Measurements from ENCODE around the gene ZC3H15.

Gene ZC3H15

GRCh38 chr2:186542002-186542401 is 55.9 kb downstream of the ZC3H15 start:
- no peak for DNase-seq
- no peaks in the 10 kb centered on the region for H3K36me3 Mint-ChIP-seq
- no peak overlapping the region for H3K27ac Mint-ChIP-seq
- no peaks in the 10 kb centered on the region for H3K9me3 Mint-ChIP-seq
- H3K4me3 Mint-ChIP-seq, result no peak overlapping the region
- CTCF ChIA-PET, result no interaction called here
- no peaks in the 10 kb centered on the region for H3K4me1 Mint-ChIP-seq
- peaks cover 4% of the 10 kb centered on the region for H3K27me3 Mint-ChIP-seq

DNA sequence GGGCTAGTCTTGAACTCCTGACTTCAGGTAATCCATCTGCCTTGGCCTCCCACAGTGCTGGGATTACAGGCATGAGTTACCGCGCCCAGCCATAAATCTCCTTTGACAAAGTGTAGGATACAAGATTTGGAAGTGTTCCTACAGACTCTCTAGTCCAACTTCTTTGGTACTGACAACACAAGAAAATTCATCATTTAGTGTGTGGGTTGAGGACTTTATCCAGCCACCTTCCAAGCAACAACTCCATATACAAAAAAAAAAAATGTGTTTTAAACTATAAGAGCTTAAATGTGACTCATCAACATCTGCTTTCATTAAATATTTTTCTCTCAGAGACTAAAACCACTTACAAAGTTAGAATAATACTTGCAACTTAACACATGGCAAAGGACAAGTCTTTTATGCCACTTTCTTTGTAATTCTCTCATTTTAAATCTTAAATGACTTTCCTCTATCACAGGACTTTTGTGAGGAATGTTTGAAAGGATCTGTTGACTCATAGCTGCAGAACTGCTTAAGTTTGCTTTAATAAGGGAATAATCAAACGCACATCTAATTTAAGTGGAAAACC is 57.6 kb downstream of the ZC3H15 start:
- no peaks in the 10 kb centered on the region for H3K9me3 Mint-ChIP-seq
- H3K4me1 Mint-ChIP-seq, result no peaks in the 10 kb centered on the region
- DNase-seq, result no peak
- H3K27ac Mint-ChIP-seq, result no peak overlapping the region
- H3K27me3 Mint-ChIP-seq, result peaks cover 4% of the 10 kb centered on the region
- no peak overlapping the region for H3K4me3 Mint-ChIP-seq
- no peaks in the 10 kb centered on the region for H3K36me3 Mint-ChIP-seq
- CTCF ChIA-PET, result no interaction called here

DNA sequence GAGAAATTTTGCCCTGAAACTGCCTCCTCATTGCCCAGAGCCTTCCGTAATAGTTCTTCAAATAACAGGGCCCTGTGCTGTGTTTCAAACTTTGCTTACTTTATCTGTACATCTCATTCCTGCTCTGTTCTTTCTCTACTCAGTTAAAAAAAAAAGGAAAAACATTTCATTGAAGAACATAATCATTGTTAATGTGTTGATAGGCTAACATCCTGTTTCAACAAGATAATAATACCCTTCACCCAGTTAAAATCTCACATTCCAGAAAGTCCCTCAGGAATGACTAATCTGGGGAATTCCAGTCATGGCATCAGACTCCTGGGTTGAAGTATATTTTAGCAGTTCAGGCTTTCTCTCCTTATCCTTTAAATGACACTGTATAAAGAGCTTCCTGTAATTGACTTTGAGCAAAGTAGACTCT is 58.2 kb downstream of the ZC3H15 start:
- no peaks in the 10 kb centered on the region for H3K36me3 Mint-ChIP-seq
- H3K4me3 Mint-ChIP-seq, result no peak overlapping the region
- H3K4me1 Mint-ChIP-seq, result no peaks in the 10 kb centered on the region
- no peak for DNase-seq
- H3K9me3 Mint-ChIP-seq, result no peaks in the 10 kb centered on the region
- peaks cover 4% of the 10 kb centered on the region for H3K27me3 Mint-ChIP-seq
- no peak overlapping the region for H3K27ac Mint-ChIP-seq
- CTCF ChIA-PET, result no interaction called here

GRCh38 chr2:186546846-186547245 is 60.8 kb downstream of the ZC3H15 start:
- CTCF ChIA-PET, result no interaction called here
- Mint-ChIP-seq H3K4me1 (no peaks in the 10 kb centered on the region), H3K9me3 (no peaks in the 10 kb centered on the region), H3K36me3 (no peaks in the 10 kb centered on the region), H3K27me3 (peaks cover 4% of the 10 kb centered on the region), H3K4me3 (no peak overlapping the region), H3K27ac (no peak overlapping the region)
- DNase-seq, result no peak

DNA sequence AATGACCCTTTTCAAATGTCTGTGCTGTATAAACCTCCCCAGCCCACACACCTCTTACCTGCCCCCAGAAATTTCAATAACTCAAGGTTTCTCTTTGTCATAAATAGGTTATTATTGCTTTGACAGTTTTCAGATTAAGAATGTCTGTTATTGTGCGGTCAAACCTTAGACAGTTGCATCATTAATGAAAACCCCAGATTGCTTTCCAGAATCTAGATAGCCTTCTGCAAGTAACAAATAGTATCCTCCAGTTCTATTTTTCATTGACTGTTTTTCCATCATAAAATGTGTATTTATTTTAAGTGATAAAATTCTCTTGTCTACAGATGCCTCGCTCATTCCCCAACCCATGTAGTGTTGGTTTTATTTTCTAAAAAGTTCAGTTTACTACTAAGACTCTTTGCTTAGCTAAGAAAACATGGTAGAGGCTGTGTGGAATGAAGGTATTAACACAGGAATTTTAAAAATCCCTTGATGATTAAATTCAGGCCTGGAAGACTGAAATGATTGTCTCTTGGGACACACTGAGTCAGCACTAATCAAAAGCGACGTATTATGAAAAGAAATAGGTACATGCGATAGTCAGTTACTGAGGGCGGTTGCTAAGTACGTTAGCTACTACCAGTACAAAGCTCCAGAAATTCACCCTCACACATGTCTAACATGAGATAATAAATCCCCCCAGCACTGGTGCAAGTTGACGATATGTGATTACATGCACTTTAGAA is 65.4 kb downstream of the ZC3H15 start:
- DNase-seq, result no peak
- Mint-ChIP-seq H3K27me3 (no peaks in the 10 kb centered on the region), H3K4me3 (no peak overlapping the region), H3K27ac (no peak overlapping the region), H3K36me3 (no peaks in the 10 kb centered on the region), H3K9me3 (no peaks in the 10 kb centered on the region), H3K4me1 (no peaks in the 10 kb centered on the region)
- CTCF ChIA-PET, result interaction anchor here (1.0 kb wide), 1 partner anchor 15 kb away, joined by 4 read pairs; no protein-coding TSS in a partner anchor

DNA sequence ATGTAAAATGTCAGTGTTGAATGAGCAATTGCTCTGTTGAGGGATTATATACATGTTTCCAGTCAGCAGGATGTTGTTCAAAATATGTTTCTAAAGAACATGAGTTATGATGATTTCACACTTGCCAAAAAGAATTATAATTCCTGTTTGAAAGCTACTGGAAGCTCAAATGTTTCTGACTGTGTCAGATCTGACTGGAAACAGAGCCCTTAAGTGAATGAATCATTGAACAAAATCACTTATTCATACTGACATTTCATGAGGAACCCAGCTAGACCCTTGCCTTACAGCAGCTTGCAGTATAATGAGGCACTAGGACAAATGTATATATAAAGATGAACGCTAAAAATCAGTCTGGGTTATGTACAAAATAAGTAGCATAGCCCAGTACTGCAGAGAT is 68.4 kb downstream of the ZC3H15 start:
- CTCF ChIA-PET, result no interaction called here
- DNase-seq, result no peak

GRCh38 chr2:186554850-186555671 is 69.0 kb downstream of the ZC3H15 start:
- CTCF ChIA-PET, result no interaction called here
- H3K4me1 Mint-ChIP-seq, result no peaks in the 10 kb centered on the region
- no peak overlapping the region for H3K27ac Mint-ChIP-seq
- no peaks in the 10 kb centered on the region for H3K9me3 Mint-ChIP-seq
- no peak overlapping the region for H3K4me3 Mint-ChIP-seq
- H3K36me3 Mint-ChIP-seq, result no peaks in the 10 kb centered on the region
- DNase-seq, result no peak
- no peaks in the 10 kb centered on the region for H3K27me3 Mint-ChIP-seq

More for the DNA sequence above, 68.4 kb downstream of the ZC3H15 start:
- Mint-ChIP-seq H3K9me3 (no peaks in the 10 kb centered on the region), H3K36me3 (no peaks in the 10 kb centered on the region), H3K27me3 (no peaks in the 10 kb centered on the region), H3K27ac (no peak overlapping the region), H3K4me1 (no peaks in the 10 kb centered on the region), H3K4me3 (no peak overlapping the region)

DNA sequence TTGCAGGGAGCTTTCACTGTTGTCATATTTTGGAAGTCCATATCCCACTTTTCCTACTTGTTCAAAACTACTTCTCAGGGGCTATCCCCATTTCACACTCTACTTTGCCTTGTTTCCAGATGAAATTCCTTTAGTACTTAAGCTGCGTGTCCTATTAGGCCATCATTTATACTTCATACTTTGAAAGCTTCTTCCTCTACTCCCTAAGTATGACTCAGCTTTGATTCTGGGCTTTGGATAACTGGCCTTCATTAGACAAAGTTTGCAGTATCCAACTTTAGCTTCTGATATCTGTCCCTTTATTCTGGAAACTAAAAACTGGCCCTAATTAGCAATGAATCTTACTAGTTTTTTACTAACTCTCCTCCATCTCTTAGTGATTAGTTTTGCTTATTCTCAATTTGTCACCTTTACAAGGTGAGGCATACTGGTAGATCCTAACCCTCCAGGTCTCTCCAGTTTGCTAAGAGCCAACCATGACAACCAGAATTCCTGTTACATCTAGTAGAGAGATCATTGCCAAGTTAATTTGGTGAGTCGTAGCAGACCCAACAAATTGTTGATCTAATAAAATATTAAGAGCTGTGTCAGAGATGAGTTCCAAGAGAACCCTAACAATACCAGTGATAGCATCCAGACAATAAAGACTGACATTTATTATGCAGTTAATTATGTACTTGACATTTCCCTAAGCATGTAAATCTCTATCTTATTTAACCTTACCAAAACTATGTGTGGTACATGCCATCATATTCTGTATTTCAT is 72.6 kb downstream of the ZC3H15 start:
- CTCF ChIA-PET, result no interaction called here
- Mint-ChIP-seq H3K4me1 (no peaks in the 10 kb centered on the region), H3K27ac (no peak overlapping the region), H3K9me3 (no peaks in the 10 kb centered on the region), H3K27me3 (no peaks in the 10 kb centered on the region), H3K4me3 (no peak overlapping the region), H3K36me3 (no peaks in the 10 kb centered on the region)
- no peak for DNase-seq

Measured in activated naive CD4-positive, alpha-beta T cell treated with anti-CD3 and anti-CD28 coated beads, Interleukin-2, amount 10 ng/mL, durations not matched to agents 7 days and 5 days (primary cell).